ENCODE results near the gene ERP27.

GRCh38 chr12:14873440-14874185 is 64.7 kb downstream of the ERP27 start:
- TF ChIP-seq YY1 (IDR thresholded peaks at IDR 0.05; ENCODE audit: insufficient read depth, insufficient read length) (no peak), ZNF274 (IDR thresholded peaks at IDR 0.05; ENCODE audit: low read depth, low read length) (no peak), SUZ12 (IDR thresholded peaks at IDR 0.05; ENCODE audit: extremely low read depth, insufficient read depth, insufficient read length) (no peak)

Data from NT2/D1 (cell line).